DMS153 (cell line): ENCODE measurements around the gene TCF25.

Experiments
- DNase-seq: peaks from one replicate; lab custom pipeline; 2025; lab: John Stamatoyannopoulos, UW

The TCF25 gene

GRCh38 chr16:89946515-89946914 is 73.1 kb downstream of the TCF25 start:
- DNase-seq: no peak

GRCh38 chr16:89949121-89949742 is 75.8 kb downstream of the TCF25 start:
- DNase-seq: no peak

GRCh38 chr16:89949756-89950155 is 76.4 kb downstream of the TCF25 start:
- DNase-seq: no peak

GRCh38 chr16:89951509-89951908 is 78.1 kb downstream of the TCF25 start:
- DNase-seq: no peak

GRCh38 chr16:89952049-89952448 is 78.7 kb downstream of the TCF25 start:
- no peak for DNase-seq

- no peak for DNase-seq
These were observed 79.2 kb downstream of the TCF25 start for GRCh38 chr16:89952551-89952950.

- no peak for DNase-seq
These were observed 80.4 kb downstream of the TCF25 start for GRCh38 chr16:89953671-89954406.

- DNase-seq: no peak
These were observed 81.1 kb downstream of the TCF25 start for GRCh38 chr16:89954462-89954861.

GRCh38 chr16:89955001-89955685 is 81.8 kb downstream of the TCF25 start:
- DNase-seq: no peak

GRCh38 chr16:89956505-89957215 is 83.3 kb downstream of the TCF25 start:
- no peak for DNase-seq

GRCh38 chr16:89957216-89957785 is 83.9 kb downstream of the TCF25 start:
- DNase-seq: no peak

- no peak for DNase-seq
These were observed 84.7 kb downstream of the TCF25 start for GRCh38 chr16:89958068-89958467.

- DNase-seq: no peak
These were observed 85.2 kb downstream of the TCF25 start for GRCh38 chr16:89958596-89958995.

GRCh38 chr16:89960966-89961365 is 87.6 kb downstream of the TCF25 start:
- no peak for DNase-seq
